Dendritic cell treated with granulocyte-macrophage colony-stimulating factor and Interleukin-4, amounts not matched to agents 40 ng/mL and 50 ng/mL, for 4 days (primary cell): ENCODE results near the gene CWC27.
"Not testable (repeated sequence)": the region's sequence is repeated elsewhere in the genome, so short reads cannot be mapped to it uniquely, and the experiment has no call there.

ENCODE experiments used
- H3K27ac Mint-ChIP-seq: one replicate; pipeline ENCODE4 v1.8.0; 2022; ENCODE audit warnings: mild to moderate bottlenecking, mixed read lengths
- H3K27me3 Mint-ChIP-seq: one replicate; pipeline ENCODE4 v1.8.0; 2022; ENCODE audit warnings: mild to moderate bottlenecking, mixed read lengths
- H3K36me3 Mint-ChIP-seq: one replicate; pipeline ENCODE4 v1.8.0; 2022; ENCODE audit warnings: low read depth, mixed read lengths
- H3K4me1 Mint-ChIP-seq: one replicate; pipeline ENCODE4 v1.8.0; 2022; ENCODE audit warnings: low read depth, mixed read lengths
- H3K4me3 Mint-ChIP-seq: one replicate; pipeline ENCODE4 v1.8.0; 2022; ENCODE audit warnings: mild to moderate bottlenecking, moderate library complexity, mixed read lengths
- H3K9me3 Mint-ChIP-seq: one replicate; pipeline ENCODE4 v1.8.0; 2022; ENCODE audit warnings: mixed read lengths
- intact Hi-C: fragments of 100-400 bp; cut with micrococcal nuclease; formaldehyde crosslinking; loops from one replicate; pipeline ENCODE4 v1.15.0; 2022

Gene CWC27

GRCh38 chr5:64874753-64875152, 106.0 kb downstream of the CWC27 start:
- H3K27me3 Mint-ChIP-seq, result no peaks in the 10 kb centered on the region
- intact Hi-C loops, result no loop called here

DNA sequence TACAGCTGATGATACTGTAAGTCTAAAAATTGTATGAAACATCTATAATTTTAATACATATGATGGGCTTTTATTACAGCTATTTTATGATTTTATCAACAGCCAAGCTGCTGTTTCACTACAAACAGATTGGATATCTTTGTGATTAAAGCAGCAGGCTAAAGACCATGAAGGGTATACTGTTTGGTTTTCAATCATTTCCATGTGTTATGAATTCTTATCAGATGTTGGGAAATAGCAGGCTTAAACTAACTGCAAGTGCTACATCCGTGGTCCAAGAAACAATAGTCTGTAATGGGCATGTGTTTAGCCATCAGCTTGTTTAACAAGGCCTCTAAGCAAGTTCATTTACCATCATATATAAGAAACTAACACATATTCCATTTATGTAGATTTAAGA, 107.5 kb downstream of the CWC27 start:
- Mint-ChIP-seq H3K27me3 (no peaks in the 10 kb centered on the region), H3K36me3 (no peaks in the 10 kb centered on the region), H3K4me3 (no peak overlapping the region), H3K27ac (no peak overlapping the region), H3K9me3 (no peaks in the 10 kb centered on the region), H3K4me1 (no peaks in the 10 kb centered on the region)
- intact Hi-C loops, result no loop called here

More at GRCh38 chr5:64874753-64875152, 106.0 kb downstream of the CWC27 start:
- Mint-ChIP-seq H3K9me3 (no peaks in the 10 kb centered on the region), H3K4me1 (no peaks in the 10 kb centered on the region), H3K4me3 (no peak overlapping the region), H3K36me3 (no peaks in the 10 kb centered on the region), H3K27ac (no peak overlapping the region)

GRCh38 chr5:64880821-64881220, 112.1 kb downstream of the CWC27 start:
- H3K4me1 Mint-ChIP-seq, result no peaks in the 10 kb centered on the region
- H3K36me3 Mint-ChIP-seq, result no peaks in the 10 kb centered on the region
- no peaks in the 10 kb centered on the region for H3K9me3 Mint-ChIP-seq
- intact Hi-C loops, result no loop called here
- H3K27me3 Mint-ChIP-seq, result no peaks in the 10 kb centered on the region
- no peak overlapping the region for H3K27ac Mint-ChIP-seq
- H3K4me3 Mint-ChIP-seq, result no peak overlapping the region

- Mint-ChIP-seq H3K4me1 (no peaks in the 10 kb centered on the region), H3K27ac (no peak overlapping the region), H3K4me3 (no peak overlapping the region), H3K9me3 (no peaks in the 10 kb centered on the region), H3K36me3 (no peaks in the 10 kb centered on the region), H3K27me3 (no peaks in the 10 kb centered on the region)
- intact Hi-C loops, result no loop called here
Measured at GRCh38 chr5:64883912-64884311, 115.2 kb downstream of the CWC27 start.

DNA sequence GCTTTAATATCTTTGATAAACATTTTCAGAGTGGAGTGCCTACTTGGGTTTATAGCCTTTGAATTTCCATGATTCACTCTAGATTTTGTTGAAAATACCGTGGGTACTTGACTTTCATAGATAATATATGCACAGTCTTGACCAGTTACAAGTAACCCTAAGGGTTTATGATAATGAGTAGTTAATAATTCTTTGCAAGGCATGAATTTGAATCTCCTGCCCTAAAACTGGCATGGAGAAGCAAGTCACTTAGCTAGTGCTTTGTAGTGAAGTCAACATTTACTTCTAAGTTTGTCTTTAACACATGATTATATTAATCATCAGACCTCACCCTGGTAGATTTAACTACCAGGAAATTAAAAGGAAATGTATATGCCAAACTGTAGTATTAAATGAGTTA, 115.8 kb downstream of the CWC27 start:
- no peak overlapping the region for H3K4me3 Mint-ChIP-seq
- intact Hi-C loops, result no loop called here
- H3K9me3 Mint-ChIP-seq, result no peaks in the 10 kb centered on the region
- no peaks in the 10 kb centered on the region for H3K36me3 Mint-ChIP-seq
- H3K27me3 Mint-ChIP-seq, result no peaks in the 10 kb centered on the region
- H3K4me1 Mint-ChIP-seq, result no peaks in the 10 kb centered on the region
- H3K27ac Mint-ChIP-seq, result no peak overlapping the region

DNA sequence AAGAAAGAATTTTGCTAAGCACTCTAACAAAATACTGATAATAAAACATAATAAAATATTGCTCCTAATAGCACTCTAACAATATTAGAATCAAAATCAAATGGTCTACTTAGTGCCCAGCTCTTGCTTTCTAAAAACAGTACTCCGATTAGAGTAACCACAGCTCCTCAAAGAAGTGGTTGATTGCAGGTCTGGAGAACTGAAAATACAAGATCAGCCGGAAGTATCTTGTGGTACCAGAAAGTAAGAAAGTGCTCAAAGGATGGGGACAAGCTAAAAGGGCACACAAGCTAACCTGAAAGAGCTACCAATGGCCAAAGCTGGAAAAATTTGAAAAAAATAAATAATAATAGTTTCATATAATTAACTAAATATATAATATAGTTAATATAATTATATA, 119.2 kb downstream of the CWC27 start:
- no peaks in the 10 kb centered on the region for H3K4me1 Mint-ChIP-seq
- no peaks in the 10 kb centered on the region for H3K9me3 Mint-ChIP-seq
- intact Hi-C loops, result no loop called here
- H3K27ac Mint-ChIP-seq, result no peak overlapping the region
- H3K27me3 Mint-ChIP-seq, result no peaks in the 10 kb centered on the region
- no peaks in the 10 kb centered on the region for H3K36me3 Mint-ChIP-seq
- no peak overlapping the region for H3K4me3 Mint-ChIP-seq

- Mint-ChIP-seq H3K4me3 (no peak overlapping the region), H3K27me3 (no peaks in the 10 kb centered on the region), H3K4me1 (no peaks in the 10 kb centered on the region), H3K9me3 (peaks cover 17% of the 10 kb centered on the region), H3K36me3 (peaks cover 38% of the 10 kb centered on the region), H3K27ac (no peak overlapping the region)
- intact Hi-C loops, result no loop called here
Measured at GRCh38 chr5:64895748-64896147, 127.0 kb downstream of the CWC27 start.

- H3K9me3 Mint-ChIP-seq, result peaks cover 17% of the 10 kb centered on the region
- H3K4me3 Mint-ChIP-seq, result no peak overlapping the region
- H3K4me1 Mint-ChIP-seq, result no peaks in the 10 kb centered on the region
- H3K36me3 Mint-ChIP-seq, result peaks cover 40% of the 10 kb centered on the region
- H3K27me3 Mint-ChIP-seq, result no peaks in the 10 kb centered on the region
- H3K27ac Mint-ChIP-seq, result no peak overlapping the region
- intact Hi-C loops, result no loop called here
Measured at GRCh38 chr5:64899838-64900237, 131.1 kb downstream of the CWC27 start.

GRCh38 chr5:64900618-64901017, 131.9 kb downstream of the CWC27 start:
- Mint-ChIP-seq H3K27ac (no peak overlapping the region), H3K9me3 (peaks cover 17% of the 10 kb centered on the region), H3K27me3 (no peaks in the 10 kb centered on the region), H3K36me3 (peaks cover 35% of the 10 kb centered on the region), H3K4me1 (no peaks in the 10 kb centered on the region), H3K4me3 (no peak overlapping the region)
- intact Hi-C loops, result no loop called here

GRCh38 chr5:64907399-64907798, 138.7 kb downstream of the CWC27 start:
- H3K27me3 Mint-ChIP-seq, H3K4me3 Mint-ChIP-seq, H3K4me1 Mint-ChIP-seq, intact Hi-C loops, H3K27ac Mint-ChIP-seq: not testable (repeated sequence)
- peaks cover 23% of the 10 kb centered on the region for H3K9me3 Mint-ChIP-seq
- peaks cover 25% of the 10 kb centered on the region for H3K36me3 Mint-ChIP-seq

GRCh38 chr5:64914396-64914795, 145.7 kb downstream of the CWC27 start:
- H3K9me3 Mint-ChIP-seq, result peaks cover 48% of the 10 kb centered on the region
- H3K36me3 Mint-ChIP-seq, result peaks cover 20% of the 10 kb centered on the region
- no peaks in the 10 kb centered on the region for H3K27me3 Mint-ChIP-seq
- H3K4me1 Mint-ChIP-seq, result no peaks in the 10 kb centered on the region
- intact Hi-C loops, result no loop called here
- no peak overlapping the region for H3K27ac Mint-ChIP-seq
- no peak overlapping the region for H3K4me3 Mint-ChIP-seq

- intact Hi-C loops, result no loop called here
- Mint-ChIP-seq H3K27me3 (no peaks in the 10 kb centered on the region), H3K4me3 (no peak overlapping the region), H3K9me3 (peaks cover 55% of the 10 kb centered on the region), H3K4me1 (no peaks in the 10 kb centered on the region), H3K27ac (no peak overlapping the region), H3K36me3 (peaks cover 24% of the 10 kb centered on the region)
Measured at GRCh38 chr5:64918083-64918482, 149.4 kb downstream of the CWC27 start.

DNA sequence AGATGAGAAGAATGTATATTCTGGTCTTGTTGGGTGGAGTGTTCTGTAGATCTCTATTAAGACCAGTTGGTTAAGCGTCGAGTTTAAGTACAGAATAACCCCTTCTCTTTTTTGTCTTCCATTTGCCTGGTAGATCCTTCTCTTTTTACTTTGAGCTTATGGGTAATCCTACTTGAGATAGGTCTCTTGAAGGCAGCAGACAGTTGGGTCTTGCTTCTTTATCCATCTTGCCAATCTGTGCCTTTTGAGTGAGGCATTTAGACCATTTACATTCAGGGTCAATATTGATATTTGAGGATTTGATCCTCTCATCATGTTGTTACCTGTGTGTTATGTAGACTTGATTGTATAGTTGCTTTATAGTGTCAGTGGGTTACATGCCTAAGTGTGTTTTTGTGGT, 152.7 kb downstream of the CWC27 start:
- Mint-ChIP-seq H3K9me3 (peaks cover 55% of the 10 kb centered on the region), H3K4me1 (no peaks in the 10 kb centered on the region), H3K27me3 (no peaks in the 10 kb centered on the region), H3K36me3 (peaks cover 24% of the 10 kb centered on the region), H3K4me3 (no peak overlapping the region), H3K27ac (no peak overlapping the region)
- intact Hi-C loops, result no loop called here

DNA sequence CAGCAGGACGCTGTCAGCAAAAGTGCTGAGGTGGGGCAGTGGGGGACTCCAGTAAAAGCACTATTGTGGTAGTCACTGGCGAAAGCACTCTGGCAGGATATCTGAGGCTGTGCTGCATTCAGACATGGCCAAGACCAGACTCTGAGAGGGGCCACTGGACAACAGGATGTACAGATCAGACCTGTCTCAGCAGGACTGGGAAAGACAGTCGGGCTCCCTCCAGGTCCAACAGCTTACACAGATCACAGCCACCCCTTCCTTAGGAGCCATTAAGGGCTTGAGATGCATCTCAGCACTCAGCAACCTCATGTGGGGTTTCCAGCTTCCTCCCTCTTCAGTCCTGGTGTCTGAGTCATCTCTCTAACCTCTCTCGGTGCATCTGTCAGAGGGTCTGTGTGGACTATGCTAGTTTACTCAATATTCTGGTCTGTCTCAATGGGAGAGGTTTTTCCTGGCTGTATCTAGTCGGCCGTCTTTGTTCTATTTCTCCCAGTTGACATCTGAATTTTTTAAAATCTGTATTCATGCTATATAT, 154.5 kb downstream of the CWC27 start:
- Mint-ChIP-seq H3K27ac (no peak overlapping the region), H3K9me3 (peaks cover 37% of the 10 kb centered on the region), H3K27me3 (no peaks in the 10 kb centered on the region), H3K4me1 (no peaks in the 10 kb centered on the region), H3K4me3 (no peak overlapping the region), H3K36me3 (peaks cover 24% of the 10 kb centered on the region)
- intact Hi-C loops, result no loop called here

DNA sequence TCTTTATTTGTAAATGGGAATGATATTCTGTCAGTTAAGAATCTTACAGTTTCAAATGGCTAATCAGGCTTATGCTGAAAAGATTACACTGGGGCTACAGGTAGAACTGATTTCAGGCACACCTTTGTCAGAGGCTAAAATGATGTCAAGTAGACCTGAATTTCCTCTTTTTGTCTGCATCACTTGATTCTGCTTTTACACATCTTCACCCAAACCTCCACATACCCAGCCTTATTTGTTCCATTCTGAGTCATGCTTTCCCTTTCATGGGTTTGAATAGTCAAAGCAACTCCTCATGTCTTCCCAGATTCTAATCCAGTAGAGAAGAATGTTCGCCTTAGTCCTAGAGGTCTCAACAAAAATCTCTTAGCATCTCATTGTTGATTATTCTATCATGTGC, 156.4 kb downstream of the CWC27 start:
- Mint-ChIP-seq H3K27ac (no peak overlapping the region), H3K4me3 (no peak overlapping the region), H3K27me3 (no peaks in the 10 kb centered on the region), H3K9me3 (peaks cover 33% of the 10 kb centered on the region), H3K4me1 (no peaks in the 10 kb centered on the region), H3K36me3 (peaks cover 29% of the 10 kb centered on the region)
- intact Hi-C loops, result no loop called here
